GM19452 (cell line): ENCODE measurements around the gene LRRC53.

Experiments used
- ATAC-seq: cut with Tn5 transposase; IDR thresholded peaks from one replicate; pipeline ENCODE4 v1.9.1; 2021; ENCODE audit not compliant: unreplicated experiment

LRRC53 gene

GRCh38 chr1:74453277-74453676, 59.1 kb downstream of the LRRC53 start:
- ATAC-seq = no peak

- ATAC-seq = no peak
Measured at GRCh38 chr1:74452035-74452434, 60.4 kb downstream of the LRRC53 start.

- no peak for ATAC-seq
Measured at GRCh38 chr1:74437035-74437434, 75.4 kb downstream of the LRRC53 start.

GRCh38 chr1:74436078-74436477, 76.3 kb downstream of the LRRC53 start:
- ATAC-seq = no peak

GRCh38 chr1:74434321-74434720, 78.1 kb downstream of the LRRC53 start:
- no peak for ATAC-seq

- ATAC-seq = no peak
Measured at GRCh38 chr1:74432325-74432724, 80.1 kb downstream of the LRRC53 start.

- no peak for ATAC-seq
Measured at GRCh38 chr1:74431531-74431930, 80.9 kb downstream of the LRRC53 start.

- ATAC-seq = no peak
Measured at GRCh38 chr1:74430342-74430934, 82.0 kb downstream of the LRRC53 start.

GRCh38 chr1:74429580-74429979, 82.8 kb downstream of the LRRC53 start:
- ATAC-seq = no peak

GRCh38 chr1:74427681-74428080, 84.7 kb downstream of the LRRC53 start:
- no peak for ATAC-seq

GRCh38 chr1:74426208-74426937, 86.0 kb downstream of the LRRC53 start:
- ATAC-seq = no peak

GRCh38 chr1:74425676-74426075, 86.7 kb downstream of the LRRC53 start:
- no peak for ATAC-seq

GRCh38 chr1:74423471-74423870, 88.9 kb downstream of the LRRC53 start:
- ATAC-seq = no peak

- no peak for ATAC-seq
Measured at GRCh38 chr1:74422421-74423292, 89.8 kb downstream of the LRRC53 start.

GRCh38 chr1:74420467-74420866, 91.9 kb downstream of the LRRC53 start:
- no peak for ATAC-seq
